ENCODE results near the gene ADSL. TPM values are rescaled to one million over a fixed set of nuclear protein-coding genes. Genes with fewer than 3 reads are reported as not detected.

Gene ADSL
- total and polyA plus RNA-seq, 9 of the 15 experiments (the other 6 are each of a cell fraction or from before 2014, with no cell fraction given): 112 to 322 (median 146) TPM

- no peaks in the 10 kb centered on the region; the same call in 2 of the 3 replicates for H3K79me2 ChIP-seq (ENCODE audit: control insufficient read depth, insufficient read depth, low read length)
- peaks cover 39% of the 10 kb centered on the region for H3K36me3 ChIP-seq (ENCODE audit: control insufficient read depth, insufficient read depth, low read length)
- TF ChIP-seq TBP (optimal IDR thresholded peaks at IDR 0.05; ENCODE audit: low read depth, low read length) (peak; percentile 25), MAFK (IDR thresholded peaks at IDR 0.05; ENCODE audit: low read length) (no peak), SRSF3 (IDR thresholded peaks at IDR 0.05; ENCODE audit: insufficient read depth, low read length) (no peak), MAX (CRISPR knock-in tag; IDR thresholded peaks at IDR 0.05) (0 out of 2 replicates have a peak, but pooled peaks have one; percentile 18)
- H3K9ac ChIP-seq (ENCODE audit: insufficient read depth in 1 of 2, low read depth in 2 of 2, low read length in 2 of 2): no peak overlapping the region
- no peak overlapping the region for H3K27ac ChIP-seq (ENCODE audit: extremely low read depth, low read depth, low read length)
- H3K4me1 ChIP-seq (replicated peaks in 1 of 2; ENCODE audit: control insufficient read depth in 2 of 2, insufficient read depth in 2 of 2, low read length in 2 of 2): peaks cover 4 to 6% of the 10 kb centered on the region in 2 experiments; a peak in 3 of 5 replicates
- no TSS peak for BruUV-seq (replicated peaks)
- no peaks in the 10 kb centered on the region for H3K27me3 ChIP-seq (ENCODE audit: control insufficient read depth in 2 of 2, insufficient read depth in 2 of 2, low read length in 2 of 2)
- no peaks in the 10 kb centered on the region for H4K20me1 ChIP-seq (replicated peaks; ENCODE audit: control insufficient read depth, insufficient read depth, low read length)
- no peak overlapping the region for H2AFZ ChIP-seq (ENCODE audit: low read depth, low read length)
- H3K9me3 ChIP-seq (replicated peaks; ENCODE audit: control insufficient read depth, insufficient read depth, low read depth, low read length): no peaks in the 10 kb centered on the region
- peaks cover 3% of the 10 kb centered on the region for H3K9me1 ChIP-seq (ENCODE audit: control insufficient read depth, insufficient read depth, low read length)
- FAIRE-seq: no peak
- H3K4me3 ChIP-seq: no peak overlapping the region
- no peak for DNase-seq (ENCODE audit: extremely low read depth in 1 of 4, low spot score in 3 of 4)
- intact Hi-C loops (cut with micrococcal nuclease): no loop called here
- 49% methylated on average over 9 of the region's 15 CpGs for WGBS (ENCODE audit: insufficient coverage, low coverage, missing lambda C conversion rate)
- no peak for ATAC-seq
- CTCF ChIA-PET (ENCODE audit: low intra/inter-chr PET ratio): no interaction called here
- POLR2A ChIA-PET: interaction anchor here (0.6 to 1.2 kb wide), 3 partner anchors 15 to 236 kb away, joined by 3 to 4 read pairs (median 4); partner anchors contain the start of gene MRTFA
- no peak overlapping the region for H3K4me2 ChIP-seq (ENCODE audit: insufficient read depth, low read length)
- in situ Hi-C loops (cut with MboI): no loop called here
Observed at GRCh38 chr22:40400159-40400558, 53.9 kb downstream of the ADSL start.

GRCh38 chr22:40401532-40401931 is 55.2 kb downstream of the ADSL start:
- ATAC-seq: no peak
- TF ChIP-seq KHSRP (IDR thresholded peaks at IDR 0.05) (no peak), POU5F1 (IDR thresholded peaks at IDR 0.05; ENCODE audit: borderline replicate concordance, low read depth, low read length, partially characterized antibody) (no peak), ASH1L (IDR thresholded peaks at IDR 0.05; ENCODE audit: borderline replicate concordance, low read depth, partially characterized antibody) (no peak), RAD51 (IDR thresholded peaks at IDR 0.05; ENCODE audit: borderline replicate concordance, low read depth) (no peak), NR2F6 (CRISPR knock-in tag; IDR thresholded peaks at IDR 0.05) (no peak), EGR1 (conservative IDR thresholded peaks at IDR 0.05) (no peak), TCF7 (IDR thresholded peaks at IDR 0.05; ENCODE audit: borderline replicate concordance) (no peak), CHAMP1 (IDR thresholded peaks at IDR 0.05) (no peak), NR0B1 (IDR thresholded peaks at IDR 0.05; ENCODE audit: partially characterized antibody) (no peak)

More at GRCh38 chr22:40401532-40401931, 55.2 kb downstream of the ADSL start:
- H3K9ac ChIP-seq (ENCODE audit: insufficient read depth in 1 of 2, low read depth in 2 of 2, low read length in 2 of 2): no peak overlapping the region
- no peaks in the 10 kb centered on the region for H3K9me3 ChIP-seq (replicated peaks; ENCODE audit: control insufficient read depth, insufficient read depth, low read depth, low read length)
- H3K27me3 ChIP-seq (ENCODE audit: control insufficient read depth in 2 of 2, insufficient read depth in 2 of 2, low read length in 2 of 2): no peaks in the 10 kb centered on the region
- no peak overlapping the region for H3K4me2 ChIP-seq (ENCODE audit: insufficient read depth, low read length)
- in situ Hi-C loops (cut with MboI): no loop called here
- peaks cover 3% of the 10 kb centered on the region for H3K9me1 ChIP-seq (ENCODE audit: control insufficient read depth, insufficient read depth, low read length)
- H3K79me2 ChIP-seq (ENCODE audit: control insufficient read depth, insufficient read depth, low read length): no peaks in the 10 kb centered on the region; the same call in 2 of the 3 replicates
- H3K27ac ChIP-seq (ENCODE audit: extremely low read depth, low read depth, low read length): no peak overlapping the region
- 85% methylated on average over 3 of the region's 4 CpGs for WGBS (ENCODE audit: insufficient coverage, low coverage, missing lambda C conversion rate)
- peaks cover 4 to 6% of the 10 kb centered on the region in 2 experiments; a peak in 3 of 5 replicates for H3K4me1 ChIP-seq (replicated peaks in 1 of 2; ENCODE audit: control insufficient read depth in 2 of 2, insufficient read depth in 2 of 2, low read length in 2 of 2)
- no peak for DNase-seq (ENCODE audit: extremely low read depth in 1 of 4, low spot score in 3 of 4)
- H4K20me1 ChIP-seq (replicated peaks; ENCODE audit: control insufficient read depth, insufficient read depth, low read length): no peaks in the 10 kb centered on the region
- intact Hi-C loops (cut with micrococcal nuclease): no loop called here
- POLR2A ChIA-PET: no interaction called here
- peaks cover 45% of the 10 kb centered on the region for H3K36me3 ChIP-seq (ENCODE audit: control insufficient read depth, insufficient read depth, low read length)
- no peak for FAIRE-seq
- BruUV-seq (replicated peaks): no TSS peak
- no peak overlapping the region for H3K4me3 ChIP-seq
- no peak overlapping the region for H2AFZ ChIP-seq (ENCODE audit: low read depth, low read length)
- CTCF ChIA-PET (ENCODE audit: low intra/inter-chr PET ratio): no interaction called here

Measured in K562 (cell line).